K562 (cell line): ENCODE results near the gene MCEMP1. TPM values are rescaled to one million over a fixed set of nuclear protein-coding genes. Genes with fewer than 3 reads are reported as not detected.

Source experiments
- ATF6 ChIP-seq: sonication (generic); formaldehyde crosslinking; IDR thresholded peaks from 2 replicates; pipeline ENCODE4 v1.4.0; 2020; ENCODE audit warnings: mild to moderate bottlenecking, missing genetic modification reagents
- E2F6 ChIP-seq, 2 experiments: IDR thresholded peaks; 2 replicates each; pipeline ENCODE4 v1.6.1; 2011; ENCODE audit warnings: borderline replicate concordance in 1 of 2, control low read depth in 1 of 2, low read depth in 1 of 2, low read length in 1 of 2, mild to moderate bottlenecking in 1 of 2, mixed read lengths in 1 of 2, moderate library complexity in 1 of 2; ENCODE audit not compliant: insufficient read depth in 1 of 2, insufficient read length in 1 of 2, poor library complexity in 1 of 2, severe bottlenecking in 1 of 2; ENCODE audit errors: extremely low read depth in 1 of 2
- GABPB1 ChIP-seq: sonication (generic); formaldehyde crosslinking; IDR thresholded peaks from 2 replicates; pipeline ENCODE4 v1.8.0; 2022; ENCODE audit warnings: mild to moderate bottlenecking, missing genetic modification reagents
- HDAC3 ChIP-seq: fragments of 450-650 bp; IDR thresholded peaks from 2 replicates; pipeline ENCODE4 v1.6.1; 2018; ENCODE audit warnings: borderline replicate concordance, mild to moderate bottlenecking, moderate library complexity; ENCODE audit not compliant: partially characterized antibody
- MAZ ChIP-seq, 2 experiments: fragments of 450-650 bp in 1 of 2; sonication (generic) in 1 of 2; formaldehyde crosslinking; IDR thresholded peaks in 1 of 2; conservative IDR thresholded peaks in 1 of 2; 2 replicates each; pipeline versions ENCODE4 v1.4.0 to v1.5.0; 2020; ENCODE audit warnings: mild to moderate bottlenecking in 1 of 2, missing genetic modification reagents in 1 of 2
- MGA ChIP-seq: fragments of 450-650 bp; IDR thresholded peaks from 2 replicates; pipeline ENCODE4 v1.6.1; 2016; ENCODE audit warnings: mild to moderate bottlenecking, moderate library complexity
- NFRKB ChIP-seq: fragments of 450-650 bp; IDR thresholded peaks from 2 replicates; pipeline ENCODE4 v1.6.1; 2016; ENCODE audit warnings: low read depth
- NUFIP1 ChIP-seq: fragments of 450-650 bp; IDR thresholded peaks from 2 replicates; pipeline ENCODE4 v1.6.1; 2018; ENCODE audit not compliant: partially characterized antibody
- POLR3A ChIP-seq: IDR thresholded peaks from 2 replicates; pipeline ENCODE4 v1.6.1; 2011; ENCODE audit warnings: borderline replicate concordance, mild to moderate bottlenecking, moderate library complexity; ENCODE audit not compliant: insufficient read length, insufficient read depth; ENCODE audit errors: extremely low read depth
- RFX5 ChIP-seq: IDR thresholded peaks from 2 replicates; pipeline ENCODE4 v1.6.1; 2011; ENCODE audit warnings: low read depth, mild to moderate bottlenecking, improper control_type of control experiment, low read length
- ZBED1 ChIP-seq: IDR thresholded peaks from 2 replicates; pipeline ENCODE4 v1.6.1; 2014
- ZNF354B ChIP-seq: fragments of 250-450 bp; sonication (Bioruptor Pico); IDR thresholded peaks from 2 replicates; pipeline ENCODE4 v1.4.0; 2020
- polyA plus RNA-seq, 8 experiments: library from polyadenylated mRNA; depleted of rRNA in 4 of 8; stranded (reverse) in 5 of 8; unstranded in 3 of 8; fragments of >200 nt; fragmentation: Nextera tagmentation in 2 of 8; fragmentation: Illumina TruSeq in 1 of 8; extraction: Ambion mirVana in 2 of 8; extraction: Trizol in 1 of 8; gene quantifications; 2 replicates each; pipeline versions ENCODE4 v1.2.1 to v1.2.3, GENCODE V29; 2011 to 2014; ENCODE audit warnings: inconsistent platforms in 1 of 8, missing spikeins in 1 of 8
- total RNA-seq, 7 experiments: library from RNA; depleted of rRNA in 6 of 7; stranded (reverse); fragments of >200 nt in 6 of 7; fragmentation: Illumina TruSeq in 2 of 7; extraction: Trizol in 2 of 7; gene quantifications; 2 replicates each; pipeline versions ENCODE4 v1.2.1 to v1.2.3, GENCODE V29; 2011 to 2021; ENCODE audit warnings: low replicate concordance in 1 of 7

Gene MCEMP1
- total and polyA plus RNA-seq, 9 of the 15 experiments (the other 6 are each of a cell fraction or from before 2014, with no cell fraction given) = 0.11 to 1.8 (median 0.51) TPM

GRCh38 chr19:7636691-7637373 lies 40.1 kb upstream of the MCEMP1 start, which contains the start of gene STXBP2 (continued):
- peak; percentile 98 for TF ChIP-seq MGA
- no peak for TF ChIP-seq NFRKB
- TF ChIP-seq RFX5 = no peak
- TF ChIP-seq HDAC3 = no peak
- no peak for TF ChIP-seq POLR3A
- peak; percentile 59; the same call in 1 of the 2 replicates for TF ChIP-seq ATF6 (CRISPR knock-in tag)
- 0 out of 2 replicates have a peak, but pooled peaks have one; percentile 70 for TF ChIP-seq ZBED1
- TF ChIP-seq GABPB1 (CRISPR knock-in tag) = peak; percentile 63; the same call in 1 of the 2 replicates
- peak; percentile 93 to 98 for TF ChIP-seq E2F6 (IDR thresholded peaks at IDR 0.05; ENCODE audit: borderline replicate concordance in 1 of 2, extremely low read depth in 1 of 2, insufficient read depth in 1 of 2, insufficient read length in 1 of 2, low read depth in 1 of 2, low read length in 1 of 2, poor library complexity in 1 of 2, severe bottlenecking in 1 of 2)
- peak; percentile 55 to 65 for TF ChIP-seq MAZ (CRISPR knock-in tag; conservative IDR thresholded peaks at IDR 0.05 in 1 of 2, IDR thresholded peaks at IDR 0.05 in 1 of 2)
- no peak for TF ChIP-seq NUFIP1
- TF ChIP-seq ZNF354B = no peak
